PC-3 (cell line): Measurements from ENCODE around the gene OSBPL2. TPM values are rescaled to one million over a fixed set of nuclear protein-coding genes. Genes with fewer than 3 reads are reported as not detected.

Source experiments
- ATAC-seq: fragments of 200-7000 bp; cut with Tn5 transposase; 2 replicates; pipeline ENCODE4 v1.9.1; 2020; ENCODE audit warnings: mild to moderate bottlenecking, moderate library complexity
- BruUV-seq: library from RNA; stranded (reverse); fragments of 400-500 nt; replicated peaks from 2 replicates; lab custom pipeline; 2021; lab: Mats Ljungman, UMichigan
- CTCF ChIA-PET: fragments of 300-600 bp; sonication (Branson Sonifier 250); formaldehyde crosslinking; loops from one replicate; lab custom pipeline; 2022; ENCODE audit warnings: antibody characterized with exemption; lab: Charles Lee
- POLR2A ChIA-PET: fragments of 300-600 bp; sonication (Branson Sonifier 250); formaldehyde crosslinking; loops from one replicate; lab custom pipeline; 2022; ENCODE audit warnings: antibody characterized with exemption; ENCODE audit not compliant: unreplicated experiment; lab: Charles Lee
- DNase-seq: peaks from one replicate; pipeline ENCODE4 v3.0.0-alpha.2; 2015
- H2AFZ ChIP-seq: fragments of 300-600 bp; sonication (generic); 2 replicates; pipeline ENCODE4 v1.6.0; 2016; ENCODE audit warnings: antibody characterized with exemption, low read length
- H3F3A ChIP-seq: fragments of 300-600 bp; sonication (generic); one replicate; pipeline ENCODE4 v1.6.0; 2017; ENCODE audit warnings: antibody characterized with exemption, low read length, control low read depth, mild to moderate bottlenecking; ENCODE audit not compliant: unreplicated experiment
- H3K27ac ChIP-seq: fragments of 300-600 bp; sonication (generic); 2 replicates; pipeline ENCODE4 v1.5.1; 2016; ENCODE audit warnings: mild to moderate bottlenecking, low read length
- H3K27me3 ChIP-seq: fragments of 300-600 bp; sonication (generic); 2 replicates; pipeline ENCODE4 v1.6.1; 2016; ENCODE audit warnings: low read length, mixed read lengths
- H3K36me3 ChIP-seq: fragments of 300-600 bp; sonication (generic); 2 replicates; pipeline ENCODE4 v1.6.1; 2016; ENCODE audit warnings: low read depth, mixed run types, low read length, mixed read lengths
- H3K4me1 ChIP-seq: fragments of 300-600 bp; sonication (generic); 2 replicates; pipeline ENCODE4 v1.5.1; 2016; ENCODE audit warnings: low read length; ENCODE audit not compliant: insufficient read depth
- H3K4me2 ChIP-seq: fragments of 300-600 bp; sonication (generic); 2 replicates; pipeline ENCODE4 v1.6.0; 2016; ENCODE audit warnings: low read length
- H3K4me3 ChIP-seq: fragments of 300-600 bp; sonication (generic); 2 replicates; pipeline ENCODE4 v1.5.1; 2016; ENCODE audit warnings: mild to moderate bottlenecking, low read length, mixed read lengths
- H3K79me2 ChIP-seq: fragments of 300-600 bp; sonication (generic); 2 replicates; pipeline ENCODE4 v1.6.1; 2017; ENCODE audit warnings: low read length, mixed read lengths
- H3K9ac ChIP-seq: fragments of 300-600 bp; sonication (generic); 2 replicates; pipeline ENCODE4 v1.6.0; 2016; ENCODE audit warnings: mild to moderate bottlenecking, low read length
- H3K9me2 ChIP-seq: fragments of 300-600 bp; sonication (generic); replicated peaks from 2 replicates; pipeline ENCODE4 v1.6.1; 2016; ENCODE audit warnings: mixed run types, low read length, mixed read lengths
- H3K9me3 ChIP-seq: fragments of 300-600 bp; sonication (generic); 2 replicates; pipeline ENCODE4 v1.6.1; 2016; ENCODE audit warnings: low read length, mixed read lengths
- H4K20me1 ChIP-seq: fragments of 300-600 bp; sonication (generic); 2 replicates; pipeline ENCODE4 v1.6.1; 2016; ENCODE audit warnings: low read length, mixed read lengths
- CTCF ChIP-seq: fragments of 300-600 bp; sonication (generic); conservative IDR thresholded peaks from 2 replicates; pipeline ENCODE4 v1.5.1; 2017; ENCODE audit warnings: antibody characterized with exemption, low read depth, mild to moderate bottlenecking, low read length
- EZH2 ChIP-seq: fragments of 300-600 bp; sonication (generic); IDR thresholded peaks from one replicate; pipeline ENCODE4 v1.6.1; 2017; ENCODE audit warnings: antibody characterized with exemption, mild to moderate bottlenecking, low read length; ENCODE audit not compliant: unreplicated experiment
- EZH2phosphoT487 ChIP-seq: fragments of 300-600 bp; sonication (generic); IDR thresholded peaks from 2 replicates; pipeline ENCODE4 v1.6.1; 2018; ENCODE audit warnings: mild to moderate bottlenecking, antibody characterized with exemption, low read length, borderline replicate concordance
- intact Hi-C: fragments of 100-400 bp; cut with micrococcal nuclease; formaldehyde crosslinking; loops from 2 replicates; pipeline ENCODE4 v1.9.0; 2023
- total RNA-seq: library from RNA; depleted of rRNA; stranded (reverse); fragments of >200 nt; gene quantifications from 2 replicates; pipeline ENCODE4 v1.2.3, GENCODE V29; 2014

Gene OSBPL2
- total RNA-seq, 1 experiment from 2014 or later: 39.7 TPM

- no TSS peak for BruUV-seq
- DNase-seq (peak; percentile 19), ATAC-seq (no peak)
- no peak for TF ChIP-seq EZH2phosphoT487
- no peak for TF ChIP-seq CTCF
- TF ChIP-seq EZH2: no peak
- Histone ChIP-seq H3K4me2 (peak overlapping the region; percentile 100), H3K79me2 (peaks cover 46% of the 10 kb centered on the region), H3K9me3 (no peaks in the 10 kb centered on the region), H3K9me2 (no peaks in the 10 kb centered on the region), H3F3A (peaks cover 16% of the 10 kb centered on the region), H3K9ac (peak overlapping the region; percentile 95), H3K4me1 (peaks cover 25% of the 10 kb centered on the region), H4K20me1 (peaks cover 55% of the 10 kb centered on the region), H3K36me3 (peaks cover 54% of the 10 kb centered on the region), H2AFZ (no peak overlapping the region), H3K4me3 (peak overlapping the region; percentile 94), H3K27ac (peak overlapping the region; percentile 23; the same call in 1 of the 2 replicates), H3K27me3 (no peaks in the 10 kb centered on the region)
- CTCF ChIA-PET: interaction anchor here (0.6 kb wide), 1 partner anchor 29 kb away, joined by 3 read pairs; no protein-coding TSS in a partner anchor
- POLR2A ChIA-PET: no interaction called here
- intact Hi-C loops: loop anchor here (5.0 kb wide), 2 partner anchors 63 to 193 kb away; partner anchors contain the start of gene LAMA5
Measured at GRCh38 chr20:62304331-62305148, 66.2 kb downstream of the OSBPL2 start.

GRCh38 chr20:62305149-62305764 lies 66.9 kb downstream of the OSBPL2 start:
- Histone ChIP-seq H3K9me3 (no peaks in the 10 kb centered on the region), H3K27ac (peak overlapping the region; percentile 23; the same call in 1 of the 2 replicates), H3K9ac (peak overlapping the region; percentile 95), H2AFZ (no peak overlapping the region), H3K27me3 (no peaks in the 10 kb centered on the region), H3K4me2 (peak overlapping the region; percentile 100), H3K36me3 (peaks cover 54% of the 10 kb centered on the region), H3F3A (peaks cover 16% of the 10 kb centered on the region), H4K20me1 (peaks cover 55% of the 10 kb centered on the region), H3K9me2 (no peaks in the 10 kb centered on the region), H3K4me1 (peaks cover 25% of the 10 kb centered on the region), H3K79me2 (peaks cover 46% of the 10 kb centered on the region), H3K4me3 (peak overlapping the region; percentile 94)
- DNase-seq (peak; percentile 52), ATAC-seq (peak; percentile 3; the same call in 1 of the 2 replicates)
- CTCF ChIA-PET: interaction anchor here (0.6 kb wide), 1 partner anchor 28 kb away, joined by 3 read pairs; no protein-coding TSS in a partner anchor
- POLR2A ChIA-PET: no interaction called here
- BruUV-seq: TSS peak; percentile 33
- TF ChIP-seq CTCF: peak; percentile 27; the same call in 1 of the 2 replicates
- TF ChIP-seq EZH2: no peak
- no peak for TF ChIP-seq EZH2phosphoT487
- intact Hi-C loops: no loop called here
